ENCODE results near the gene PCSK2.

DNA sequence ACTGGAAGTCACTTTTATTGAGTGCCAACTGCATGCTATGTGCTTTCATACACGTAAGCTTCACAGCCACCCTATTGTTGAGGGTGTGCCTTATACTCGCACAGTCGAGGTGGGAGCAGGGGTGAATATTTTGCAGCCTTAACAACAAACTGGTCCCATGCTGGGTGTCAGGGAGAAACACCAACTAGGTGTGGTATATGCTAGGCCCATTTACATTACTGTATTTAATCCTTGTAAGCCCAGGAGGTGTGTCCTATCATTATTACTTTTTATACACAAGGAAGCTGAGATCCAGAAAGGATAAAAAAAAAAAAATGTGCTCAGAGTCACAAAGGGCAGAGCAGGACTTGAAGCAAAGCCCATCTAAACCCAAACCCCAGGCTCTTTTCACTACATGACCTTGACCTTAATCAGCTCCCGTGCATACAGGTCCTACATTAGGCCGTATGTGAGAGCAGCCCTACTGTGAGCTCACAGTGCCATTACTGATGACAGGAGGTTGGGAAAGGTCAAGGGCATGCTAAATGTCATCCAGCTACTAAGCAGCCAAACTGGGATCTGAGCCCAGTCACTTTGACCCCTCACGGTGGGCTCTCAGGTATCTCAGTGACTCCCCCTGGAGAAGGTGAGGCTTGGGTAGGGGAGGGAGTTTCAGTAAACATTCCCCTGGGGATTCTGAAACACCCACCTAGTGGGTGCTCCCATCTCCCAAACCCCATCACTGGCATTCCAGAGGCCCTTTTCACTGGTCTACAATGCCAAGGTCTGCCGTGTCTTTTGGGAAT, 242.6 kb downstream of the PCSK2 start:
- no peak for TF ChIP-seq POLR2AphosphoS5 (IDR thresholded peaks at IDR 0.05; ENCODE audit: low read depth, low read length)
- no peak for TF ChIP-seq POLR2A (IDR thresholded peaks at IDR 0.05; ENCODE audit: low read depth, low read length)
- no peak for TF ChIP-seq PAX5 (IDR thresholded peaks at IDR 0.05; ENCODE audit: insufficient read depth, low read length, severe bottlenecking)

All from GM12891 (cell line).